ENCODE measurements around the gene GCHFR. TPM values are rescaled to one million over a fixed set of nuclear protein-coding genes. Genes with fewer than 3 reads are reported as not detected.

GCHFR gene
- total RNA-seq, 1 donor from 2014 or later = 2.8 TPM

DNA sequence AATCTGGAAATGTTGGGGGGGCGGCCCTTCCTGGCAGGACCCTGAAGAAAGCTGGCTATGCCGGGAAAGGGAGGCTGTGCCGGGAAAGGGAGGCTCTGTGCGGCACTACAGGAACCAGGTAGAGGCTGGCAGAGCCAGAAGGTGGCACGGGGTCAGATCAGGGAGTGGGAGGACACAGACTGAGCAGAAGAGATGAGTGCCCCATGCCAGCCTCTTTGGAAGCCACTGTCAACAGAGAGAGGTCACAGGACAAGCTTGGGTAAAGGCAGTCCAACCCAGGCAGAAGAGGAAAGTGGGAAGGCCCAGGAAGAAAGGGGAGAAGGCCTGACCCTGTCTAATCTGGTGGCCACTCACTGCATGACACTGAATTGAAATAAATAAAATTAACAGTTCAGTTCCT is 7.4 kb downstream of the GCHFR start:
- Histone ChIP-seq H3K9ac (no peak overlapping the region), H3K9me3 (ENCODE audit: low read depth) (no peaks in the 10 kb centered on the region), H4K20me1 (ENCODE audit: low read depth) (no peaks in the 10 kb centered on the region), H3K4me2 (no peak overlapping the region), H3K4me3 (no peak overlapping the region), H3K36me3 (no peaks in the 10 kb centered on the region), H3K27me3 (no peaks in the 10 kb centered on the region), H2AFZ (replicated peaks) (no peak overlapping the region), H3F3A (ENCODE audit: low read depth) (peaks cover 2% of the 10 kb centered on the region), H3K79me2 (ENCODE audit: low read depth) (no peaks in the 10 kb centered on the region), H3K27ac (no peak overlapping the region), H3K4me1 (peaks cover 6% of the 10 kb centered on the region)
- TF ChIP-seq EZH2 (IDR thresholded peaks at IDR 0.05) (no peak), EZH2phosphoT487 (IDR thresholded peaks at IDR 0.05) (no peak)
- Mint-ChIP-seq H3K4me1 (peaks cover 18% of the 10 kb centered on the region), H3K27me3 (ENCODE audit: insufficient read depth, low read depth) (peaks cover 3% of the 10 kb centered on the region), H3K9me3 (no peaks in the 10 kb centered on the region), H3K27ac (no peak overlapping the region), H3K36me3 (peaks cover 9% of the 10 kb centered on the region), H3K4me3 (no peak overlapping the region)
- no peak for DNase-seq (ENCODE audit: low spot score)

- Mint-ChIP-seq H3K4me1 (peaks cover 12% of the 10 kb centered on the region), H3K27me3 (ENCODE audit: insufficient read depth, low read depth) (peaks cover 3% of the 10 kb centered on the region), H3K27ac (no peak overlapping the region), H3K36me3 (peaks cover 15% of the 10 kb centered on the region), H3K4me3 (no peak overlapping the region), H3K9me3 (no peaks in the 10 kb centered on the region)
- no peaks in the 10 kb centered on the region for H4K20me1 ChIP-seq (ENCODE audit: low read depth)
- H2AFZ ChIP-seq (replicated peaks) = no peak overlapping the region
- H3K9ac ChIP-seq = no peak overlapping the region
- H3K27me3 ChIP-seq = no peaks in the 10 kb centered on the region
- no peaks in the 10 kb centered on the region for H3K36me3 ChIP-seq
- H3K9me3 ChIP-seq (ENCODE audit: low read depth) = no peaks in the 10 kb centered on the region
- no peaks in the 10 kb centered on the region for H3K79me2 ChIP-seq (ENCODE audit: low read depth)
- H3K4me2 ChIP-seq = no peak overlapping the region
- H3K4me1 ChIP-seq = no peaks in the 10 kb centered on the region
- no peak overlapping the region for H3K4me3 ChIP-seq
- H3F3A ChIP-seq (ENCODE audit: low read depth) = no peaks in the 10 kb centered on the region
- H3K27ac ChIP-seq = no peak overlapping the region
- DNase-seq (ENCODE audit: low spot score) = no peak
- TF ChIP-seq EZH2phosphoT487 (IDR thresholded peaks at IDR 0.05) (no peak), EZH2 (IDR thresholded peaks at IDR 0.05) (no peak), CTCF (IDR thresholded peaks at IDR 0.05) (no peak)
Measured at GRCh38 chr15:40772014-40772413, 8.1 kb downstream of the GCHFR start.

DNA sequence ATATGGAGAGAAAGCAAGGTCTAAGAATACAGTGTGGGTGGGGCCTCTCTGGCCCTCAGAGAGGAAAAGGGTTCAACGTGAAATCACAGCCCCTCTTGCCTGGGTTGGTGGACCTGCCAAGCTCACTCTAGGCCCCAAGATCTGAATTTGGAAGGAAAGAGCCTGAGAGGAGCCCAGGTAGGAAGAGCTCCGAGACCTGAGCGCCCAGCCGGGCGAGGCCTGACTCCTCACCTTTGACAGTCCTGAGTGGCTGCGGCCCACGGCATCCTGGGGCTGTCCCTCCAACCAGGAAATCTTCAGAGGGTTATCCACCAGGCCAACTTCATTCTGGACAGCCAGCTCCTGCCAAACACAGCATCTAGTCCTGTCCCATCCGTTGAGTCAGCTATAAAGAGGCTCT is 9.6 kb downstream of the GCHFR start:
- Histone ChIP-seq H3F3A (ENCODE audit: low read depth) (no peaks in the 10 kb centered on the region), H3K4me2 (no peak overlapping the region), H2AFZ (replicated peaks) (no peak overlapping the region), H3K27me3 (no peaks in the 10 kb centered on the region), H3K9ac (no peak overlapping the region), H3K27ac (no peak overlapping the region), H3K9me3 (ENCODE audit: low read depth) (no peaks in the 10 kb centered on the region), H3K79me2 (ENCODE audit: low read depth) (no peaks in the 10 kb centered on the region), H4K20me1 (ENCODE audit: low read depth) (no peaks in the 10 kb centered on the region), H3K4me1 (no peaks in the 10 kb centered on the region), H3K36me3 (no peaks in the 10 kb centered on the region), H3K4me3 (no peak overlapping the region)
- no peaks in the 10 kb centered on the region for H3K9me3 Mint-ChIP-seq
- no peak for TF ChIP-seq EZH2 (IDR thresholded peaks at IDR 0.05)
- no peak for TF ChIP-seq EZH2phosphoT487 (IDR thresholded peaks at IDR 0.05)
- no peak for TF ChIP-seq CTCF (IDR thresholded peaks at IDR 0.05)
- H3K4me1 Mint-ChIP-seq = peaks cover 9% of the 10 kb centered on the region
- H3K27me3 Mint-ChIP-seq (ENCODE audit: insufficient read depth, low read depth) = peaks cover 3% of the 10 kb centered on the region
- H3K4me3 Mint-ChIP-seq = no peak overlapping the region
- H3K27ac Mint-ChIP-seq = no peak overlapping the region
- DNase-seq (ENCODE audit: low spot score) = no peak
- peaks cover 18% of the 10 kb centered on the region for H3K36me3 Mint-ChIP-seq

GRCh38 chr15:40773902-40774301 is 10.0 kb downstream of the GCHFR start:
- peaks cover 9% of the 10 kb centered on the region for H3K4me1 Mint-ChIP-seq
- H3K27ac ChIP-seq = no peak overlapping the region
- H3K27ac Mint-ChIP-seq = no peak overlapping the region
- peaks cover 17% of the 10 kb centered on the region for H3K36me3 Mint-ChIP-seq
- H3K4me1 ChIP-seq = no peaks in the 10 kb centered on the region
- no peak overlapping the region for H3K9ac ChIP-seq
- H4K20me1 ChIP-seq (ENCODE audit: low read depth) = no peaks in the 10 kb centered on the region
- no peaks in the 10 kb centered on the region for H3K9me3 Mint-ChIP-seq
- no peaks in the 10 kb centered on the region for H3K79me2 ChIP-seq (ENCODE audit: low read depth)
- no peak overlapping the region for H3K4me3 Mint-ChIP-seq
- no peaks in the 10 kb centered on the region for H3K27me3 ChIP-seq
- H3F3A ChIP-seq (ENCODE audit: low read depth) = no peaks in the 10 kb centered on the region
- no peaks in the 10 kb centered on the region for H3K9me3 ChIP-seq (ENCODE audit: low read depth)
- H3K36me3 ChIP-seq = no peaks in the 10 kb centered on the region
- H3K27me3 Mint-ChIP-seq (ENCODE audit: insufficient read depth, low read depth) = peaks cover 3% of the 10 kb centered on the region
- no peak overlapping the region for H3K4me2 ChIP-seq
- DNase-seq (ENCODE audit: low spot score) = no peak
- no peak overlapping the region for H3K4me3 ChIP-seq
- H2AFZ ChIP-seq (replicated peaks) = no peak overlapping the region
- TF ChIP-seq EZH2phosphoT487 (IDR thresholded peaks at IDR 0.05) (no peak), EZH2 (IDR thresholded peaks at IDR 0.05) (no peak), CTCF (IDR thresholded peaks at IDR 0.05) (no peak)
